ENCODE measurements around the gene ESAM. TPM values are rescaled to one million over a fixed set of nuclear protein-coding genes. Genes with fewer than 3 reads are reported as not detected.

The ESAM gene
- total RNA-seq, 1 experiment from 2014 or later: 0.92 TPM

- H3K79me2 ChIP-seq (ENCODE audit: insufficient read depth, low read length): no peaks in the 10 kb centered on the region
- no peak overlapping the region for H3K56ac ChIP-seq (ENCODE audit: insufficient read length, low read depth, low read length)
- no peak overlapping the region for H2AK5ac ChIP-seq (ENCODE audit: insufficient read length, low read length)
- no peak overlapping the region for H3K18ac ChIP-seq (ENCODE audit: insufficient read length, low read depth, low read length)
- H4K91ac ChIP-seq (ENCODE audit: insufficient read length, low read depth, low read length): no peak overlapping the region
- H3K14ac ChIP-seq (ENCODE audit: insufficient read depth, low read length): no peak overlapping the region
- no peak overlapping the region for H2AFZ ChIP-seq (ENCODE audit: low read length)
- no peak overlapping the region for H2BK12ac ChIP-seq (ENCODE audit: insufficient read length, low read depth, low read length)
- no peak overlapping the region for H2BK5ac ChIP-seq (ENCODE audit: insufficient read length, low read length)
- no peak overlapping the region for H3T11ph ChIP-seq (ENCODE audit: low read length)
- Mint-ChIP-seq H3K9me3 (peaks cover 0 to 9% of the 10 kb centered on the region in 2 experiments; a peak in 3 of 5 replicates), H3K27me3 (ENCODE audit: low read depth) (peaks cover 76% of the 10 kb centered on the region), H3K27ac (no peak overlapping the region), H3K36me3 (ENCODE audit: insufficient read depth in 1 of 3, low read depth in 3 of 3) (no peaks in the 10 kb centered on the region), H3K4me3 (peak overlapping the region; percentile 65 to 81), H3K4me1 (peaks cover 39 to 63% of the 10 kb centered on the region in 2 experiments)
- WGBS (ENCODE audit: extremely low coverage, insufficient read length, low lambda C conversion rate): no CpG with 5 or more reads among the region's 53 CpGs
- H3K79me1 ChIP-seq (ENCODE audit: insufficient read depth, low read depth, low read length, poor library complexity, severe bottlenecking): no peaks in the 10 kb centered on the region
- no peak overlapping the region for H2BK120ac ChIP-seq (ENCODE audit: low read depth, low read length, poor library complexity, severe bottlenecking)
- H4K8ac ChIP-seq (replicated peaks; ENCODE audit: insufficient read length, low read depth, low read length): no peak overlapping the region
- H3K9ac ChIP-seq (ENCODE audit: extremely low read depth, insufficient read length, low read length): no peak overlapping the region
- peaks cover 75% of the 10 kb centered on the region for H3K27me3 ChIP-seq (ENCODE audit: insufficient read depth, low read length)
- no peaks in the 10 kb centered on the region for H3K4me1 ChIP-seq (ENCODE audit: insufficient read depth, low read length)
- no peaks in the 10 kb centered on the region for H3K9me3 ChIP-seq (ENCODE audit: control insufficient read depth, low read depth, low read length)
- H3K27ac ChIP-seq (ENCODE audit: insufficient read length, low read depth, low read length): no peak overlapping the region
- peak; percentile 81 for TF ChIP-seq CTCF (conservative IDR thresholded peaks at IDR 0.05)
- peaks cover 24% of the 10 kb centered on the region for H3K23me2 ChIP-seq (ENCODE audit: insufficient read length, low read depth, low read length, poor library complexity, severe bottlenecking)
- no peak overlapping the region for H4K5ac ChIP-seq (ENCODE audit: insufficient read length, low read depth, low read length)
- H3K23ac ChIP-seq (ENCODE audit: insufficient read length, low read depth, low read length): no peak overlapping the region
- DNase-seq: peak; percentile 96
- no peak overlapping the region for H2BK20ac ChIP-seq (ENCODE audit: low read depth, low read length, poor library complexity, severe bottlenecking)
- H3K4ac ChIP-seq (ENCODE audit: low read depth, low read length): no peak overlapping the region
- no peaks in the 10 kb centered on the region for H4K20me1 ChIP-seq (ENCODE audit: control insufficient read depth, insufficient read depth, insufficient read length)
- peak overlapping the region; percentile 49 for H3K4me2 ChIP-seq (ENCODE audit: insufficient read depth, insufficient read length, low read length)
- H2BK15ac ChIP-seq (ENCODE audit: low read depth, low read length): no peak overlapping the region
Observed at GRCh38 chr11:124758355-124759265, 3.5 kb downstream of the ESAM start.

All from H9 (cell line).